ENCODE results near the gene AVPR2. TPM values are rescaled to one million over a fixed set of nuclear protein-coding genes. Genes with fewer than 3 reads are reported as not detected.

Gene AVPR2
- total RNA-seq, 1 experiment from 2014 or later, result 0.26 TPM

- in situ Hi-C loops (cut with HindIII; ENCODE audit: low pct_unique_long_range_greater_than_20kb, low sequenced_read_pairs), result no loop called here
- no peak for DNase-seq (ENCODE audit: low read depth, low spot score)
These were observed 34.8 kb upstream of the AVPR2 start for GRCh38 chrX:153869473-153870287.

DNA sequence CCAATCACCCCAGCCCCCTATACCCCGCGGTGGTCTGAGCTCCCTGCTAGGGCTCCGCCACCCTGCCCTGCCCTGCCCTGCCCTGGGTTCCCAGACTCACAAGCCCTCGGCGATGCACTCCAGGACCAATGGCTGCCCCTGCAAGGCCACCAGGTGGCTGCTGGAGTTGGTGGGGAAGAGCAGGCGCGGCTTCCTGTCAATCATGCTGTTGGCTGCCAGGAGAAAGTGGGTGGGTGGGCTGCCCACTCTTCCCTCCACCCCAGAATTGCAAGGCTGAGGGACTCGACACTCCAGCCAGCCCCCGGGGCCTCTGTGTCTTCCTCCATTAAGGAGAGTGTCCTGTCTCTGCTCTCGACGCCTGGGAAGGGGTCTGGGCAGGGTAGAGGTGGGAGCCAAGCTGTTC lies 34.2 kb upstream of the AVPR2 start:
- DNase-seq (ENCODE audit: low read depth, low spot score), result no peak
- in situ Hi-C loops (cut with HindIII; ENCODE audit: low pct_unique_long_range_greater_than_20kb, low sequenced_read_pairs), result no loop called here

DNA sequence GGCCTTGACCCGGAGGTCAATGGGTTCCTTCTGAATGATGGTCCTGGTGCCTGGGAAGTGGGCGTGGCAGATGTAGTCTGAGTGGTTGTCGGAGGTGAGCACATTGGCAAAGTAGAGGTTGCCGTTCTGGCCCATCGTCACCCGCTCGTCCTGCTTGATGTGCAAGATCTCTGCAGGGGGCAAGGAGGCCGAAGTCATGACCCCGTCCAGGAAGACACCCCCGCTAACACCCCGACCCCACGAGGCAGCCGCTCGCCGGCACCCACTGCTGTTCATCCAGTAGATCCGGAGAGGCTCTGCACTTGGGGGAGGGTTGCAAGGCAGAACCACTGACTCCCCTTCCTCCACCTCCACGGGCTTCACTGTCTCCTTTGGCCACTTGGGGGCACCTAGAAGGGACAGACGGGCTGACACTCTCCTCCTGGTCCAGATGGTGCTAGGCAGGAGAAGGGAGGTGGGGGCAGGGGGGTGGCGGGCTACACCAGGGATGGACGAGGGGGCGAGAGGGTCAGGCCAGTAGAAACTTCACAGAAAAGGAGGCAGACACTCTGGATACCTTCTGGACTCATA lies 33.6 kb upstream of the AVPR2 start:
- DNase-seq (ENCODE audit: low read depth, low spot score), result no peak
- in situ Hi-C loops (cut with HindIII; ENCODE audit: low pct_unique_long_range_greater_than_20kb, low sequenced_read_pairs), result no loop called here

DNA sequence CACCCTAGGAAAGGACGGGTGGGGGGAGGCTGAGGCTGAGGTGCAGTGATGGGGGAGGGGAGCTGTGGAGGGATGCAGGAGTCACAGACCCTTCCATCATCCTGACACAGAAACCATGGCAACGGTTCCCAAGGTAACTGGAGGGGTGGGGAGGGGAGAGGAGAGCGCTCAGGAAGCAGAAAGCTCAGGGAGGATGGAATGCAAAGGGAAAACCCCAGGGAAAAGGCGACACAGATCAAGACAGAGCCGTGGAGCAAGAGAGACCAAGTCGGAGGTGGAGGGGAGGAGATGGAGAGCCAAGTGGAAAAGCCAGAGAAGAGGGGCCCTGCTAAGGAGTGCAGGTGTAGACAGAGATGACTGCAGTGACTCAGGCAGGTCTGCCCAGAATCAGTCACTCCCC lies 33.0 kb upstream of the AVPR2 start:
- in situ Hi-C loops (cut with HindIII; ENCODE audit: low pct_unique_long_range_greater_than_20kb, low sequenced_read_pairs), result no loop called here
- DNase-seq (ENCODE audit: low read depth, low spot score), result no peak

DNA sequence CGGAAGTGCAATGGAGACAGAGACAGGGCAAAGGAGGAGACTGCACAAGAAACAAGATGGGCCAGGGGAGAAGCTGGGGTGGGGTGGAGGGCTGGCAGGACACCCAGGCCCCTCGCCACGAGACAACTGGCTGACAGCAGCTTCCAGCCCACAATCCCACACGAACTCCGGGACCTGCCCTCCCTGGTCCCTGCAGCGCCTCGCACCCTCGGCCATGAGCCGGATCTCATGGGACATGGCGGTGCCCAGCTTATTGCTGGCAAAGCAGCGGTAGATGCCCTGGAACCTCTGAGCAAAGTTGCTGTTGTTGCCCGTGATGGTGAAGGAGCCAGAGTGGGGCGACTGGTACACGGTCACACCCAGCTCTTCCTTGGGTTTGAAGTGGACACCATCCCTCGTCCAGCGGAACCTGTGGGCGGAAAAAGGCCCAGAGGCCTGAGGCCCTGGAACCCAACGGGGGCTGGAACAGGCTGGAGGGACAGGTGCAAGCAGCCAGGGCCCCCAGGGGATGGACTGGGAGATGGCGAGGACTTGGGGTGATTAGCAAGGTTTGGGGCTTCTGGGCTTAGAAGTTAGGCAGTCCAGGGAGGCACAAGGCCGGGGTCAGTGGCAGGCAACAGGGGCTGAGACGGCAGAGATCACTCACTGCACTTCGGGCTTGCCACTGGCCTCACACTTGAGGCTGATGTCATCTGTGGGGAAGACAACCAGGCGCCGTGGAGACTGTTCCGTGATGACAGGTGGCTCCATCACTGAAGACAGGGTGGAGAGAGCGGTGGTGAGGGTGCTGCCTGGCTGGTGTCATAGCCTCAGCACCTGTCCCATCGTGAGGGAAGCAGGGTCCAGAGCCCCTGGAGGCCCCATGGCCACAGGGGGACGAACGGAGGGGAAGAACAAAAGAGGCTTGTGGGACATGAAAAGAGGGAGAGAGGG lies 32.3 kb upstream of the AVPR2 start:
- DNase-seq (ENCODE audit: low read depth, low spot score), result no peak
- in situ Hi-C loops (cut with HindIII; ENCODE audit: low pct_unique_long_range_greater_than_20kb, low sequenced_read_pairs), result no loop called here

GRCh38 chrX:153873282-153874084 lies 31.0 kb upstream of the AVPR2 start:
- in situ Hi-C loops (cut with HindIII; ENCODE audit: low pct_unique_long_range_greater_than_20kb, low sequenced_read_pairs), result no loop called here
- DNase-seq (ENCODE audit: low read depth, low spot score), result no peak

DNA sequence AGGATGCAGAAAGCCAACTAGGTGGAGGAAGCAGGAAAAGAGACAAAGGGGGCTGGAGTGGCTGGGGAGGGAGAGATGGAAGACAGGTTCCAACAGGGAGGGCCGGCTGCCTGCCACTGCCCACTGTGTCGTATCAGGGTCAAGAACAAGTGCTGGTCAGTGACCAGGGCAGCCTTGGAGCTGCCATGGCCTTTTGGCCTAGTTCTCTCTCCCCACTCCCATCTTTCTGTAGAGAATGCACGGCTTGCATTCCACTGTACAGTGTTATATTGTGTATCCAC lies 30.4 kb upstream of the AVPR2 start:
- in situ Hi-C loops (cut with HindIII; ENCODE audit: low pct_unique_long_range_greater_than_20kb, low sequenced_read_pairs), result no loop called here
- DNase-seq (ENCODE audit: low read depth, low spot score), result no peak

DNA sequence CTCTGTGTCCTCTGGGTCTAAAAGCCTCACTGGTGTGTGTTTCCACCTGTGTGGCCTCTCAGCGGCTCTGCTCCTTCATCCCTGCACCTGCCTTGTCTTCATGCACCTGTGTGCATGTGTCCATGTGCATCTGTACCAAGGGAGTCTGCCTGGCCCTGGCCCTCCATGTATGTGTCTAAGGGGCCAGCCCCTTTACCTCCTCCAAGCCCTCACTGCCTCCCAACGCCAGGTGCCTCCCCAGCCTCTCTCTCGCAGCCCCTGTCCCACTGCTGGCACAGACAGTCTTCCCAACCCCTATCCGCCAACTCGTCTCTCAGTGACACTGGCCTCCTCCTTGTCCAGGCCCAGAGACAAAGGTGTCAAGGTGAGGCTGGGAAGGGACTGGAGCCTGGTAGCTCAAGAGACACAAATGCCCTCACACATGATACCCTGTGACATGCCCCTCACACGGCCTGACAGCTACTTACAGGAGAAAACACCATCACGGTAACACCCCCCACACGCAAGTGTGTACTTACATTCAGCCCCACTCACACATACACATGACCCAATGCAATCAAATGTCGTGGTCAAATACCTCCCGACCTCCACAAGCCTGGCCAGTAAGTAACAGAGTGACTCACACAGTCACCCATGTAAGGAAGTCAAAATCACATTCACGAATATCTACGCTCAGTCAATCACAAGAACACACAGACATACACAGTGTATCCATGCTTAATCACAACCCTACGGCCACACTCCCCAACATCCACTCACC lies 29.9 kb upstream of the AVPR2 start:
- in situ Hi-C loops (cut with HindIII; ENCODE audit: low pct_unique_long_range_greater_than_20kb, low sequenced_read_pairs), result no loop called here

DNA sequence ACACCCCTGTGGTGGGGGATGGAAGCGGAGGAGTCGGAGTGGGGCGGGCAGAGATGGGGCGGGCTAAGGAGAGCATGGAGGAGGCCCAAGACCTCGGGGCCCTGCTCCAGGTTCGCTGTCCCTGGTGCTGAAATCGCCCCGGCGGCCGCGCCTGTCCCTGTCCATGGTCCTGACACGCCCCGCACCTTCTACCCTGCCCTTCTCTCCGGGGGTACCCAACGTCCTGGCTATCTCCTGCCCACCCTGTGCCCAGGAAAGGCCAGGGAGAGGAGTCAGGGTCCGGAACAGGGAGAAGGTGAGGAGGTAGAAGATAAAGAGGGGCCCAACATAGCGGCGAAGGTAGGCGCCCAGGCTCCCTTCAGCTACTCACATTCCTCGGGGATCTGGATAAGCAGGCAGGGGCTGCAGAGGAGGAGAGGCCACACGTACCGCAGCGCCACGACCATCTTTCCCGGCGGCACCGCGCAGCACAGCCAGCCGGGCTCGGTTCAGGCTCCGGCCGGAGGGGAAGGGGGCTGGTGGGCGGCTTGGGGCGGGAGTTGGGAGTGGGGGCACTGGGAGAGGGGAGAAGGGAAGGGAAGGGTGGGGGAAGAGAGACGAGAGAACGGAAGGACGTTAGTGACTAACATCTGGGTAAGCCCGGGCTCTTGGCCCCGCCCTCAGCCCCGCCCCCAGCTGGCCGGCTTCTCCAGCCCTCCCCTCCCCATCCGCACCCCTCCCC lies 28.9 kb upstream of the AVPR2 start:
- no peak for DNase-seq (ENCODE audit: low read depth, low spot score)
- in situ Hi-C loops (cut with HindIII; ENCODE audit: low pct_unique_long_range_greater_than_20kb, low sequenced_read_pairs), result no loop called here

More for the DNA sequence above, 29.9 kb upstream of the AVPR2 start:
- no peak for DNase-seq (ENCODE audit: low read depth, low spot score)

- no peak for DNase-seq (ENCODE audit: low read depth, low spot score)
- in situ Hi-C loops (cut with HindIII; ENCODE audit: low pct_unique_long_range_greater_than_20kb, low sequenced_read_pairs), result no loop called here
These were observed 28.4 kb upstream of the AVPR2 start for GRCh38 chrX:153876112-153876491.

DNA sequence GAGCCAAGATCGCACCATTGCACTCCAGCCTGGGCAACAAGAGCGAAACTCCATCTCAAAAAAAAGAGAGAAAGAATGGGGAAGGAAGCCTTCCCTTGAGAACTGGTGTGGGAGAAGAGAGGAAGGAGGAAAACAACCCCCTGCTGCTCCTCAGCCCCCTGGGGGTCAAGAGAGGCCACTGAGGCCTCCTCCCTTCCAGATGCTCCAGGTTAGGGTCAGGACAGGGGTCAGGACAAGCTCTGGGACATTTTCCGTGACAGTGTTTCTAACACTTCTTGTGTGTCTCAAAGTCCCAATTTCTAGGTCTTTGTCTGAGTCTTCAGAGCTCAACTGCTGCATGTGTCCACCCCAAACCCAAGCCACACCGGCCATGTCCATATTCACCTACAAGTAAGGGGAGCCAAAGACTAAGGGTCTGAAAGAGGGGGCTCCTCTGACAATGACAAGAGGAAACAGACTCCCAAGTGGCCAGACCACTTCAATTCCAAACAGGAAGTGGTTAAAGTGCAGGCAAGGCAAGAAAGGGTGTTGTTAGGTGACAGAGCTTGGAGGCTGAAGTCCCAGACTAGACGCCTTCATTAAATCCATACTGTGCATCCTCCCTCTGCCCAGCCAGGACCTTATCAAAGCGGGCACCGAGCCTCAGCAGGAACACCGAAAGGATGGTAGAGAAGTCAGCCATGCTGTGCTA lies 26.8 kb upstream of the AVPR2 start:
- in situ Hi-C loops (cut with HindIII; ENCODE audit: low pct_unique_long_range_greater_than_20kb, low sequenced_read_pairs), result no loop called here
- DNase-seq (ENCODE audit: low read depth, low spot score), result no peak

DNA sequence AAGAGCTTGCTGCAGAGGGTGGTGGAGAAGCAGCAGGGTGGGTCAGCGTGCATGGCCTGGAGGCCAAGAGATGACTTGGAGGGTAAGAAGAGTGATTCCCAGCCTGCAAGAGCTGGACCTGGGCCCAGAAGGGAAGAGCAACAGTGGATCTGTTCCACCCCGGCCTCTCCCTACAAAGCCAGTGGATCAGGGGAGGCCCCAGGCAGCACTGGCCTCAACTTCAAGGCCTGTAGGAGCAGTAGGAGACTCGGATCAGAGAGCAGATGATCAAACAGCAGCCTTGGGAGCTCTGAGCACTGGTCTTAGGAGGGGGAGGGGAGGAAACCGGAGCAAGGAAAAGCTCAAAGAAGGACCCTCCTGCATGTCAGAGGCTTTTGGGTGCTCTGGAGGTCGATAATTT lies 26.1 kb upstream of the AVPR2 start:
- in situ Hi-C loops (cut with HindIII; ENCODE audit: low pct_unique_long_range_greater_than_20kb, low sequenced_read_pairs), result no loop called here
- no peak for DNase-seq (ENCODE audit: low read depth, low spot score)

DNA sequence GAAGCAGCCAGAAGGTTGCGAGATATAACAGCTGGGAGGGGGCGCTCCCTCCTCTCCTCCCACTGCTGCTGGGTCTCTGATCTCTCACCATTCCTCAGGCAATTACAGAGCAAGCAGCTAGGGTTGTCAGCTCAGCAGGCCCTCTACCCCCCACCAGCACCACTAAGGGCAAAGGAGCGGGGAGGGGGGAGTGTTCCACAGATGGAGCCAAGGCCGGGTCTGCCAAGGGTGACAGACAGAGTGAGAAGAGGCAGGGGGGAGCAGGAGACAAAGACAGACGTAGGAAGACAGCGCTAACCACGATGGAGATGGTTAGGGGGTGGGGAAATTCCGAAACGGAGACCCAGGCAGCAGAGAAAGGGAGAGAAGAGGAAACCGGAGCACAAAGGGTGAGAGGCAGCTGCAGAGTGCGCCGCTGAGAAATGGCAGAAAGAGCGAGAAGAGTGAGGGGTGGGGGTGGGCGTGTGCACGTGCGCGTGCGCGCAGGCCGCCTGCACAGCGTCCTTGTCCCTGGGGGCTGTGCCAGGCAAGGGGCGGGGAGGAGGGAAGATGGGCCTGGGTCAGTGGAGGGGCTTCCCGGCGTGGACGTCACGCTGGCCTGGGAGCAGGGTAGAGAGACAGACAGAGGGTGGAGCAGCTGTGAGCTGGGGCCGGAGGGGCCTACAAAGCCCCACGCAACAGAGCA lies 25.4 kb upstream of the AVPR2 start:
- no peak for DNase-seq (ENCODE audit: low read depth, low spot score)
- in situ Hi-C loops (cut with HindIII; ENCODE audit: low pct_unique_long_range_greater_than_20kb, low sequenced_read_pairs), result no loop called here

DNA sequence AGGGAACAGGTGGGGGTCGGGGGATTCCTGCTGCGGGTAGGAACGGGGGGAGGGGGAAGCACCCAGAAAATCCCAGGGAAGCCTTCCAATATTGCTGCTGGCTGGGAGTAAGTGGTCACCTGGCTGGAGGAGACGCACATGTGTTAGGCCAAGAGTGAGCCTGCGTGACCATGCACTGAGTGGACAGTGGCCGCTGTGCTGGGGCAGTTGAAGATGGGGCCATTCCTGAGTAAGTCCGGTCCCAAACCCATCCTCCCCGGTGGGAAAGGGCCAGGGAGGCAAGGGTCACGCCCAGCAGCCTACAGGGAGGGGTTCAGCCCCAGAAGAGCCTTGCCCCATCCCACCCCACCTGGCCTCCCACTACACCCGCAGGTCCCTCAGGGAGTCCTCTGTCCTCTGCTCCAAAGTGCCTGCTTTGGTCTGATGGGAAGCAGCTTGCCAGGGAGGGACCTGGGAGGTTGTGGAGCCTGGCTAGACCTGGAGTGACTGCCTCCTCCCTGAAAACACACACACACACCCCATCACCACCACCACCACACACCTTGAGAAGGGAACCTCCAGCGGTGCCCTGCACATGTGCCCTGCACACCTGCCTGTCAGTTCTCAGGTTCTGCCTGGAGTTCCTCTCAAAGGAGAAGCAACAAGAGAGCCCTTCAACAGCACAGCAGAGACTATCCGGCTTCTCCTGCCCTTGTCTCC lies 24.6 kb upstream of the AVPR2 start:
- no peak for DNase-seq (ENCODE audit: low read depth, low spot score)
- in situ Hi-C loops (cut with HindIII; ENCODE audit: low pct_unique_long_range_greater_than_20kb, low sequenced_read_pairs), result no loop called here

DNA sequence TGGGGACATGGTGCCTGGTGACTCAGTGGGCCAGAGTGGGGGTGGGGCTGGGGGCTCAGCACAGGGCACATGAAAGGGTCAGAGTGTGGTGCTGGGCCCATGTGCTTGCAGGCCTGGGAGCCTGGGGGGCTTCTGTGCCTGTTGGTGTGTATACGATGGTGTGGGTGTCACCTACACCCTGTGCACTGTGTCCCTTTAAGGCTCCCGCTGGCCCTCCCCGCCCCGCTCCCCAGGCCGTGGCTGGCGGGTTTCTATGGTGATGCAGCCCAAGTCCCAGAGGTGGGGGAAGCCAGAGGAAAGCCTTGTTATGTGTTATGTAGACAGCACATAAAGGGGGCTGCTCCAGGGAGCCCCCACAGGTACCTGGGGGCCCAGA lies 24.0 kb upstream of the AVPR2 start:
- DNase-seq (ENCODE audit: low read depth, low spot score), result no peak
- in situ Hi-C loops (cut with HindIII; ENCODE audit: low pct_unique_long_range_greater_than_20kb, low sequenced_read_pairs), result no loop called here
